ENCODE data around the gene ARPC4.
A peak's percentile ranks its signal among the peaks of the same experiment; 100 is the strongest.

ARPC4 gene

DNA sequence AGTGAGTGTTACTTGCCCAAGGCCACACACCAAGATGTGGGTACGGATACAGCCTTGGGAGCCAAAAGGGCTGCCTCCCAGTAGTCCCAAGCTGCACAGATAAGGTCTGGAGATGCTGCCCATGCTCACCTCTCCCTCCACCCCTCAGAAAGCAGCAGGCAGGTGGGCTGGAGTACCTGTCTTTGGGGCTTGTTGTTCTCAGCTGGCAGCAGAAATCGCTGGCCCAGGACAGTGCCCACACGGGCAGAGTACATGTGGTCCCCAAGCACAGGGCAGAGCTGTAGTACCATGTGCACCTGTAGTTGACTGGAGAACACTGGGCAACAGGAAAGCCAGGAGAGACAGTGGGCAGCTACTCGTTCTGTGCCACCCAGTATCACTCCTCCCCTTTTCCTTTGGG is 46.0 kb downstream of the ARPC4 start (continued):
- TF ChIP-seq TSHZ2 (CRISPR knock-in tag; IDR thresholded peaks at IDR 0.05) (no peak), ZNF565 (CRISPR knock-in tag; conservative IDR thresholded peaks at IDR 0.05; ENCODE audit: low read depth) (no peak)

DNA sequence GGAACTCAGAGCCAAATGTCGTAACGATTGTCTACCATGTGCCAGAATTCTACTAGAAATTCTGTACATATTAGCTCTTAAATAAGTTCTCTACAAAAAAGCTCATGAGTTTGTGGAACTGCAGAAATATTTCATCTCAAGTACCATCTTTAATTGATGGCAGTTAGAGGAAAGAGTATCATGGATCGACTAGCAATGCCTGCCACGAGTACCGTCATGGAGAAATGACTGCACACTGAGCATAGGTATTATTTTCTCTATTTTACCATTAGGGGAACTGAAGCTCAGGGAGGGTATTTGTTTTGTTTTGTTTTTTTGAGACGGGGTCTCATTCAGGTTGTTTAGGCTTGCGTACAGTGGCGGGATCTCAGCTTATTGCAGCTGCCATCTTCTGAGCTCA is 48.1 kb downstream of the ARPC4 start:
- TF ChIP-seq TSHZ2 (CRISPR knock-in tag; IDR thresholded peaks at IDR 0.05) (no peak), PPARA (CRISPR knock-in tag; IDR thresholded peaks at IDR 0.05; ENCODE audit: borderline replicate concordance) (no peak), ZFP3 (CRISPR knock-in tag; IDR thresholded peaks at IDR 0.05) (no peak), TOX (CRISPR knock-in tag; IDR thresholded peaks at IDR 0.05; ENCODE audit: borderline replicate concordance) (no peak), ZC3H10 (CRISPR knock-in tag; IDR thresholded peaks at IDR 0.05) (no peak), CREB5 (CRISPR knock-in tag; IDR thresholded peaks at IDR 0.05; ENCODE audit: low read depth) (no peak), ZFP30 (CRISPR knock-in tag; IDR thresholded peaks at IDR 0.05) (no peak), ARNTL (CRISPR knock-in tag; IDR thresholded peaks at IDR 0.05; ENCODE audit: borderline replicate concordance, low read depth) (no peak), ZNF8 (CRISPR knock-in tag; IDR thresholded peaks at IDR 0.05) (no peak), CSDC2 (CRISPR knock-in tag; IDR thresholded peaks at IDR 0.05) (no peak), OSR1 (CRISPR knock-in tag; IDR thresholded peaks at IDR 0.05) (no peak), BACH2 (CRISPR knock-in tag; IDR thresholded peaks at IDR 0.05; ENCODE audit: borderline replicate concordance) (no peak), RARB (CRISPR knock-in tag; IDR thresholded peaks at IDR 0.05) (no peak), ZNF70 (CRISPR knock-in tag; IDR thresholded peaks at IDR 0.05) (no peak)
- no peak for ATAC-seq

GRCh38 chr3:9843715-9844438 is 51.0 kb downstream of the ARPC4 start, which contains the start of gene RPUSD3:
TSS of gene RPUSD3 (minus strand) at chr3:9844008. CDS start at chr3:9843990, 18 bp downstream.
- TF ChIP-seq TOX (CRISPR knock-in tag; IDR thresholded peaks at IDR 0.05; ENCODE audit: borderline replicate concordance) (no peak), ARNTL (CRISPR knock-in tag; IDR thresholded peaks at IDR 0.05; ENCODE audit: borderline replicate concordance, low read depth) (no peak), TCF4 (CRISPR knock-in tag; IDR thresholded peaks at IDR 0.05; ENCODE audit: borderline replicate concordance) (no peak), ZNF70 (CRISPR knock-in tag; IDR thresholded peaks at IDR 0.05) (no peak), TSHZ2 (CRISPR knock-in tag; IDR thresholded peaks at IDR 0.05) (no peak), POU6F1 (CRISPR knock-in tag; IDR thresholded peaks at IDR 0.05; ENCODE audit: borderline replicate concordance, low read depth) (no peak), CREB5 (CRISPR knock-in tag; IDR thresholded peaks at IDR 0.05; ENCODE audit: low read depth) (no peak), GLIS3 (CRISPR knock-in tag; IDR thresholded peaks at IDR 0.05) (no peak), BACH2 (CRISPR knock-in tag; IDR thresholded peaks at IDR 0.05; ENCODE audit: borderline replicate concordance) (no peak), SNAI2 (CRISPR knock-in tag; IDR thresholded peaks at IDR 0.05) (no peak), ESRRG (CRISPR knock-in tag; IDR thresholded peaks at IDR 0.05) (no peak)
- ATAC-seq = peak; percentile 98
